GM21529 (cell line): ENCODE measurements around the gene FSD1.

Source experiments
- ATAC-seq: cut with Tn5 transposase; IDR thresholded peaks from one replicate; pipeline ENCODE4 v1.9.1; 2021; ENCODE audit not compliant: unreplicated experiment

FSD1 gene

GRCh38 chr19:4362101-4362828, 57.9 kb downstream of the FSD1 start:
- ATAC-seq = no peak

DNA sequence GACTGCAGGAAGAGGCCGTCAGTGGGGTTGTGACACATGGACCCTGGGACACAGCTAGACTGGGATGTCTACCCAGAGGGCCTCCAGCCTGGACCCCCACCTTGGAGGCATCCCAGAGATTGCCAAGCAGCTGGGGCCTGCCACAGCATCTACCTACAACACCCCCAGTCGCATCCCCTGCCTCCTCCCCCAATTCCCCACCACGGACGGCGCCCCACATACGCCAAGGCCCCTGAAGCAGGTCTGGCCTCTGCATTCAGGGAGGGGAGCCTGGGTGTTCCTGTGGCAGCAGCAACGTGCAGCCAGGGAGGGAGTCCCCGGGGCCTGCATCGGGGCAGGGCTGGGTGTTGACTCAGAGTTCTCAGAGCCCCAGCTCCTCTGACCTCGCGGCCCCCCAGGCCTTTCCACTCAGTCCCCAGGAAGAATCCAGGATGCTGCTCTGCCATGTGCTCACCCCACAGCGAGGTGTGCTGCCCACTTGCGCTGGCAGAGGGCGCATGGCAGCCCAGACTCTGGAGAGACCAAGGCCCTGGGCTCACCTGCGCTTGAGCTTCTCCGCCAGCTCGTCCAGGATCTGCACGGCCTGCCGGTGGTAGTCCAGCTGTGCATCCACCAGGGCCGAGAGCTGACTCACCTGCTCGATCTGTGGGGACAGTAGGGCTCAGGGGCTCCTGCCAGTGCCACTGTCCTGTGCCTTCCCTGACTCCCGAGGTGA, 58.6 kb downstream of the FSD1 start:
- ATAC-seq = no peak

DNA sequence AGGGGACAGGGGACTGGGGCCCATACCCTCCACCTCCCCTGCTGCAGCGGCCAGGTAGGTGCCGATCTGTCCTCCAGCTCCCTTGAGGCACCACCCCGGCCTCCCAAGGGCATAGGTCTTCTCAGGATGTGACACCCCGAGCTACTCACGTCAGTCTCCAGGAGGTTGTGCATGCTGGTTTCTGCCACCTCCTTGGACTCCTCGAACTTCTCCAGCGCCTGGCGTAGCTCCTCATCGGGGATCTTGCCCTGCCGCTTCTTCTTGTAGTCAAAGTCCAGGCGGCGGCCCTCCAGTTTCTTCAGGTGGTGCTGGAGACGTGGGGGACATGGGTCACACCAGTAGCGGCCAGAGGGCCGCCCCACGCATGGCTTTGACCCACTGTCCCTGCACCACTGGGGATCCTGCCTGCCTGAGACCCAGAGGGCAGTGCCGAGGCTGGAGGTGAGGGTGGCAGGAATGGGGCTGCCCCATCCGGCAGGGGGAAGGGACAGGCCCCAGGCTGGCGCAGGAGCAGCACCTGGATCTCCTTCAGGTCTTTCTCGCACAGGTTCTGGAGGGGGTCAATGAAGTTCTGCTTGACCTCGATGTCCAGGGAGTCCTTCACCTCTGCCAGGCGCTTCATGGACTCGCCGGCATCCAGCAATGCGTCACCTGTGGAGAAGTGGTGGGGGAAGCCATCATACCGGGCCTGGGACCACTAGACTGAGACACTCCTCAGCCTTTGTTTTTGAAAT, 59.3 kb downstream of the FSD1 start:
- no peak for ATAC-seq

- ATAC-seq = no peak
These were observed 60.9 kb downstream of the FSD1 start for GRCh38 chr19:4365341-4365740.

- ATAC-seq = no peak
These were observed 61.6 kb downstream of the FSD1 start for GRCh38 chr19:4365791-4366665.

- ATAC-seq = no peak
These were observed 62.4 kb downstream of the FSD1 start for GRCh38 chr19:4366666-4367335.

DNA sequence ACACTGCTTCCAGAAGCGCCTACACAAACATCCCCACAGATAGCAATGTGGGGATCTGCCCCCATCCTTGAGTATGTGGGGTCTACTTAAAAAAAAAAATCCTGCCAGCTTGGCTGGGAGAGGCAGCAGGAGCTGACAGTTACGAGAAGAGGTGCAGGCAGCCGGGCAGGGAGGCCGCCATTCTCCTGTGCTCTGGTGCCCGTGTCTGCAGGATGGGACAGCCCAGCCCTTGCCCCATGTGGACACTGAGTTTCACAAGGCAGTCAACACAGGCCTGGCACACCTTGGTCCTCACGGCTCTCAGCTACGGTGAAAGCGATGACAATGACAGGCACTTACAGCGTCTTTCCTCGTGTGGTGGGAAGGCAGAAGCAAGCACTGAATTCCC, 62.9 kb downstream of the FSD1 start:
- no peak for ATAC-seq

- no peak for ATAC-seq
These were observed 63.4 kb downstream of the FSD1 start for GRCh38 chr19:4367781-4368127.

DNA sequence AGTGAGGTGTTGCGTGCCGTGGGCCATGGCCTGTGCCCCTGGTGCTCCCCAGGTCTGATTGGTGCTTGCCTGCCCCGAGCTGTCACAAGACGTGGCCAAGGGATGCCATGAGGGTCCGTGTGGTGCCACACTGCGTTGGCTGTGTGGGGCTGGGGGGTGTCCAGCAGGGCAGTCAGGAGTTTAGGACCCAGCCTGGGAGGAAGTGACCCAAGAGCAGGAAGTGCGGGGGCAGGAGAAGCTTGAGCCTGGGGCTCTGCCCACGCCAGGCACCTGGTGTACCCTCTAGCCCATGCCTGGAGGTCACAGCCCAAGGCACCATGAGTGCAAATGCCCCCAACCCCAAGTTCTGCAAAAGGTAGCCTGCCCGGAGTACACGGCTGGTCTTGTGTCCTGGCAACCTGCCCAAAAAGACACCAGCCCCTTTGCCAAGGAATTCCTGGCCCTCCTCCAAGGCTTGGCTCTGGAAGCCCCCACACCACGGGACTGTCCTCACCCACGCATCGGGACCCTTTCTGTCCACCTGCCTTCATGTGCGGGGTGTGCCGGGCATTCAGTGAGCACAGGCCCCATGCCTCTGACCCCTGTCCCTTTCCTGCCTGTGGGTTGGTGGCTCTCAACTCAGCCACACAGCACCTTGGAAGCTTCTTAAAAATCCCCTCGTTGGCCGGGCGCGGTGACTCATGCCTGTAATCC, 63.9 kb downstream of the FSD1 start:
- no peak for ATAC-seq

- ATAC-seq = peak; percentile 52
These were observed 64.9 kb downstream of the FSD1 start for GRCh38 chr19:4369109-4369887.

DNA sequence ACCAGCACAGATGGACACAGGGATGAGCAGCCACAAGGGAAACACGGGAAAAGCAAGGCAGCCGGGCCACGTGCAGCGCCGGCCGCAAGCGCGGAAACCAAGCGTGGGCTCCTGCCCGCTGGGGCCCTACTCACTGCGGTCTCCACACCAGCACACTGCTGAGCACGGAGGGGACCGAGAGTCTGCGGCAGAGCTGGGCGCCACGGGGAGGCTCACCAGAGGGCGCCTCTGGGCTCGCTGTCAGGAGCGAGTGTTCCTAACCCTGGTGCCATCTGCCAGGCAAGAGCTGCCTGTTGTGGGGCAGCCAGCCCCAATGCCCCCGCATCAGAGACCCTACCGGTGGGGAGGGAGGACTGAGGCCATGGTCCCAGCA, 65.5 kb downstream of the FSD1 start:
- peak; percentile 37 for ATAC-seq

- no peak for ATAC-seq
These were observed 66.1 kb downstream of the FSD1 start for GRCh38 chr19:4370418-4371041.

- no peak for ATAC-seq
These were observed 67.1 kb downstream of the FSD1 start for GRCh38 chr19:4371247-4372164.

DNA sequence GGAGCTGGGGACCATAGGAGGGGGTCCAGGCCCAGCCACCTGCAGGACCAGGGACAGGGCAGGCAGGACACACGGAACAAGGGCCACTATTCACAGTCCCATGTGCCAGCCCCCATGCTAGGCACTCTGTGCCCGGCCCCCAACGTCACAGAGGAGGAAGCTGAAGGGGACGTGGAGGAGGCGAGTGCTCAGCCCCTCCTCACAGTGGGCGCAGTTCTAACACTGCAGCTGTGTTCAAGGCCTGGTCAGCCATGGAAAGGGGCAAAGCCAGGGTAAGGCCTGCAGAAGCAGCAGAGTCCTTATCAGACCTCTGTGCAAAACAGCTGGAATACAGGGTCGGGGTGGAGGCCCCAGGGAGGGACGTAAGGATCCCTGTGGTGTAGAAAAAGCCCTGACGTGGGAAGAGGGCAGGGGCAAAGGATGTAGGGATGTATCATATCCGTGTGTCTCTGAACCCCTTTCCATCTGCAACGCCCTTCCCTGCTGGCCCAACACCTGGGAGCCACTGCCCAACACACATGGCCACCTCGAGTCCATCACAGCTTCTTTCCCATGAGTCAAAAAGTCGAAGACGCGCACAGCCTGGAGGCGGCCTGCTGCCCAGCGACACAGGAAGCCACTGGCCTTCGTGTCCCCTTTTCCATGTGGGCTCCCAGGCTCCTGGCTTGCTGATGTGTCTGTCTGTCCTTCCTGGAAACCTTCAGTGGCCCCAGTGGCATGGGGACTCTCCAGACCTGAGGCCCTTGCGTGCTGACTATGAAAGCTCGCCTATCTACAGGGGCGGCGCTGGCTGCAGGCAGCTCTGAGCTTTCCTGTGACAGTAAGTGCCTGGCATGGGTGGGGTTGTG, 68.0 kb downstream of the FSD1 start:
- no peak for ATAC-seq

- ATAC-seq = no peak
These were observed 68.6 kb downstream of the FSD1 start for GRCh38 chr19:4373013-4373367.
